Esophagus (tissue), 2 donors: ENCODE data around the gene RAC3. TPM values are rescaled to one million over a fixed set of nuclear protein-coding genes. Genes with fewer than 3 reads are reported as not detected.

Experiments used
- H3K27ac ChIP-seq, 2 donors: one replicate each; pipeline ENCODE4 v1.5.1; 2013; ENCODE audit warnings: low read depth in 2 of 2, mild to moderate bottlenecking in 2 of 2, inconsistent platforms in 1 of 2, low read length in 1 of 2, moderate library complexity in 1 of 2
- H3K27me3 ChIP-seq, 2 donors: one replicate each; pipeline ENCODE4 v1.6.1; 2013; ENCODE audit warnings: low read length in 2 of 2, control low read depth in 1 of 2, mild to moderate bottlenecking in 1 of 2; ENCODE audit not compliant: insufficient read depth in 2 of 2, control insufficient read depth in 1 of 2
- H3K36me3 ChIP-seq, 2 donors: one replicate each; pipeline ENCODE4 v1.6.1; 2013; ENCODE audit warnings: low read length in 1 of 2; ENCODE audit not compliant: control insufficient read depth in 2 of 2, insufficient read depth in 2 of 2
- H3K4me1 ChIP-seq, 2 donors: one replicate each; pipeline ENCODE4 v1.6.1; 2013; ENCODE audit warnings: low read length in 1 of 2; ENCODE audit not compliant: control insufficient read depth in 2 of 2, insufficient read depth in 2 of 2
- H3K4me3 ChIP-seq, 2 donors: one replicate each; pipeline ENCODE4 v1.5.1; 2013; ENCODE audit warnings: low read length in 2 of 2, mild to moderate bottlenecking in 2 of 2, low read depth in 1 of 2, moderate library complexity in 1 of 2
- H3K9me3 ChIP-seq, 2 donors: one replicate each; pipeline ENCODE4 v1.6.1; 2013; ENCODE audit warnings: mild to moderate bottlenecking in 2 of 2, low read depth in 1 of 2, low read length in 1 of 2, moderate library complexity in 1 of 2; ENCODE audit not compliant: control insufficient read depth in 2 of 2, insufficient read depth in 1 of 2
- WGBS, 2 donors: extraction: QIAGEN DNeasy Blood & Tissue Kit; methylation state at CpG; one replicate each; pipeline ENCODE4 v1.1.7; 2013; 5-methylcytosine and 5-hydroxymethylcytosine counted together
- polyA plus RNA-seq, 2 donors: library from polyadenylated mRNA; stranded (reverse); fragments of 200-250 nt; gene quantifications; one replicate each; pipeline ENCODE4 v1.2.3, GENCODE V29; 2013
- donor health status: healthy with polysubstance abuse.
- donor health status: Bipolar disorder and iron deficiency.

Gene RAC3
- polyA plus RNA-seq, 2 donors, result 7.1 to 9.6 TPM

- H3K27me3 ChIP-seq, result no peaks in the 10 kb centered on the region
- 89 to 93% methylated on average over 20 of the region's 20 CpGs for WGBS, 2 donors
- peaks cover 10 to 20% of the 10 kb centered on the region in 2 donors for H3K4me1 ChIP-seq
- no peaks in the 10 kb centered on the region for H3K9me3 ChIP-seq
- no peak overlapping the region for H3K27ac ChIP-seq
- H3K4me3 ChIP-seq, result no peak overlapping the region
- peaks cover 0 to 28% of the 10 kb centered on the region in 2 donors for H3K36me3 ChIP-seq
Observed at GRCh38 chr17:82048571-82048971, 17.1 kb downstream of the RAC3 start.

DNA sequence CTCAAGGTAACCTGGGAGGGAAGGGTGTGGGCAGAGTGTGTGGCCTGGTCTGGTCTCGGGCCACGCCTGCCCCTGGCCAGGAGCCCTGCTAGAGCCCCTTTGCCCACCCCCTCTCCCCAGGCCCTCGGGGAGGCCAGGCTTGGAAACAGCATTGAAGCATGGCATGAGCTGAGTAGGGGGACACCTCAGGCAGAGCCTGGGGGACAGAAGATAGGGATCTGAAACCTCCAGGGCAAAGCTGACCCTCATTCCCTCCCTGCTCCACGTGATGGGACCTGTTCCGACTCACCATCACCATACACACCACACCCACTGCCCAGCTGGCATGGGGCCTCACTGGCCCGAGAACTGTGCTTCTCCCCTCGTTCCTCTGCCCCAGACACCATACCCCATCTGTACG lies 17.6 kb downstream of the RAC3 start:
- H3K27me3 ChIP-seq, result no peaks in the 10 kb centered on the region
- H3K36me3 ChIP-seq, result peaks cover 3 to 34% of the 10 kb centered on the region in 2 donors
- H3K9me3 ChIP-seq, result no peaks in the 10 kb centered on the region
- peaks cover 10 to 20% of the 10 kb centered on the region in 2 donors for H3K4me1 ChIP-seq
- H3K27ac ChIP-seq, result no peak overlapping the region
- H3K4me3 ChIP-seq, result no peak overlapping the region
- WGBS, 2 donors, result 81 to 85% methylated on average over 8 of the region's 8 CpGs

DNA sequence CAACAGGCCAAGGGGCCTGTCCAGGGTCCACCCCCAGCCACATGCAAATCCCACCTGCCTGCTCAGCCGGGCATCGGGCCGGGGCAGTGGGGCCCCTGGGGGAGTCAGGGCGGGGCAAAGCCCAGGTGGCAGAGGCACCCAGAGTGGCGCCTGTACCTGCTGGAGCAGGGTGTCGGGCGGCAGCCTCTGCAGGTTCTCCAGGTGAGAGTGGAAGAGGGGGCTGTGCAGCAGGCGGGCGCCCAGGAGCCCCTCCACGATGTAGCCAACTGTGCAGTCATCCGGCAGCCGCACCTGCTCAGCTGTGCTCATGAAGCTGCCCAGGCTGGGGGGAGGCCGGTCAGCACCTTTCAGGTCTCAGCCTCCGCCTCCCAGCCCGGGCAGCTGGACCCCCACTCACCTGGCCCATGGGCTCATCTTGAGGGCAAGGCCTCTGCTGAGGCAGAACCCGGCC lies 18.1 kb downstream of the RAC3 start:
- Histone ChIP-seq H3K27me3 (no peaks in the 10 kb centered on the region), H3K36me3 (peaks cover 4 to 38% of the 10 kb centered on the region in 2 donors), H3K4me3 (no peak overlapping the region), H3K27ac (no peak overlapping the region), H3K4me1 (peaks cover 10 to 20% of the 10 kb centered on the region in 2 donors), H3K9me3 (no peaks in the 10 kb centered on the region)
- 83 to 88% methylated on average over 16 of the region's 16 CpGs for WGBS, 2 donors

- peak overlapping the region; percentile 83 to 85 for H3K4me3 ChIP-seq
- no peak overlapping the region for H3K27ac ChIP-seq
- peaks cover 10 to 20% of the 10 kb centered on the region in 2 donors for H3K4me1 ChIP-seq
- WGBS, 2 donors, result 83 to 89% methylated on average over 28 of the region's 28 CpGs
- H3K36me3 ChIP-seq, result peaks cover 10 to 45% of the 10 kb centered on the region in 2 donors
- H3K9me3 ChIP-seq, result no peaks in the 10 kb centered on the region
- H3K27me3 ChIP-seq, result no peaks in the 10 kb centered on the region
Observed at GRCh38 chr17:82050152-82050760, 18.8 kb downstream of the RAC3 start.

DNA sequence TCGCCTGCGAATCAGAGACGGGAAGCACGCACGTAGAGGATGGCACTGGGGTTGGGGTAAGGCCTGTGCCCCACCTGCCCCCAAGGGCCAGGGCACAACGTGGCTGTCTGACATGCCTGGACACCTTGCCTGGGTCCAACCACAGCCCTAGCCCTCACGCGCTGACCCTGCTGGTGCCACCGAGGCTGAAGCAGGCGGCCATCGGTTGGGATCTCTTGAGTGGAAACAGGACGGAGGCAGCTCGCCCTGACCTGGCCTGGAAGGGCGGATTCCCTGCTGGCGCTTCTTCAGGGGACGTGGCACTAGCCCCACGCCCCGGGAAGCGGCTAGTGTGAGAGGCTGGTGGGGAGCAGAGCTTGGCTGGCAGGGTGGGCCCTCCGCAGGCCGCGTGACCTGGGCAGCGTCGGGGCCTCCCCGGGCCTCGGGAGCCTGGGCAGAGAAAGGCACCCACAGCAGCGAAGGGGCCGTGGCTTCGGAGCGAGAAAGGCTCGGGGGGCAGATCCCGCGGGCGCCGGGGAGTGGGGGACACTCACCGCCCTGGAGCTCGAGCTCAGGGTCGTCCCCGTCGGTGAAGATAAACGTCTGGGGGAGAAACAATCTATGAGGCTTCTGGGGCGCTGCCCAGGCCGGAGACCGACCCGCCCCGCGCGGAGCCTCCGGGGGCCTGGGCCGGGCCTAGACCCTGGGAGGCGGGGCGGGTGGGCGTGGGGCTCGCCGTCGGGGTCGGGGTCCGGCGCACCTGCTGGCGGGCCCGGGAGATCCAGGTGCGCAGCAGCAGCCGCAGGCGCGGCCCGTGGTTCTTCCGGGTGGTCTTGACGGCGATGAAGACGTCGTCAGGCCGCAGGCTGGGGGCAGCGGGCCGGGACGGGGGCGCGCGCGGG lies 19.5 kb downstream of the RAC3 start:
- Histone ChIP-seq H3K4me1 (peaks cover 10 to 20% of the 10 kb centered on the region in 2 donors), H3K36me3 (peaks cover 11 to 52% of the 10 kb centered on the region in 2 donors), H3K27ac (peak overlapping the region; percentile 34 to 63), H3K27me3 (no peaks in the 10 kb centered on the region), H3K4me3 (peak overlapping the region; percentile 83 to 85), H3K9me3 (no peaks in the 10 kb centered on the region)
- WGBS, 2 donors, result 12 to 20% methylated on average over 51 to 79 of the region's 79 CpGs

- Histone ChIP-seq H3K4me1 (peaks cover 10 to 20% of the 10 kb centered on the region in 2 donors), H3K9me3 (no peaks in the 10 kb centered on the region), H3K4me3 (peak within 1 kb of the TSS; percentile 83 to 85), H3K27me3 (no peaks in the 10 kb centered on the region), H3K36me3 (peaks cover 14 to 62% of the 10 kb centered on the region in 2 donors), H3K27ac (peak within 1 kb of the TSS; percentile 34 to 63)
- WGBS, 2 donors, result 0 to 1% methylated on average over 51 to 94 of the region's 94 CpGs
Observed at GRCh38 chr17:82051776-82052637, 20.5 kb downstream of the RAC3 start, which contains the start of the genes GPS1 and RFNG. TSS of gene GPS1 (plus strand) at chr17:82051898. CDS start at chr17:82051932, 34 bp downstream. TSS of gene RFNG (minus strand) at chr17:82051811. CDS start at chr17:82051766, 45 bp downstream.

DNA sequence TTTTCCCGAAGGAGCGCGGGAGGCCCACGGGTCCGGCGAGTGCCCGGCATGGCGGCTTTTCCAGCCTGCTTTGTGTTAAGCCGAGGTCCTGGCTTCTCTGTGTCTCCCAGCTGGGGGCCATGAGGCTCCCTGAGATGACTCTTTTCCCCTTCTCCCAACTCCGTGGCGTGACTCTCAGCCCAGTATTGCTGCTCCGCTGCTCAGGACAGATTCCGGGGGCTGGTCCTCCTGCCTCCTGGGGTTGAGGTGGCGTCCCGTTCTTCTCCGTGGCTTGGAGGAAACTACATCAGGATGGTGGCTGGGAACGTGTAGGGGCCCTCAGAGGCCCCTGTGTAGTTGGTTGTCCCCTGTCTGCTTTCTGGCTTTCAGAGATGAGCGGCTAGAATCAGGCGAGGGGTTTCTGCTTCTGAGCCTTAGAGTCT lies 21.2 kb downstream of the RAC3 start:
- H3K9me3 ChIP-seq, result no peaks in the 10 kb centered on the region
- peak overlapping the region in 1 of 2 donors; percentile 27 for H3K27ac ChIP-seq
- H3K4me1 ChIP-seq, result peaks cover 10 to 20% of the 10 kb centered on the region in 2 donors
- peak overlapping the region; percentile 83 to 85 for H3K4me3 ChIP-seq
- WGBS, 2 donors, result 22 to 23% methylated on average over 19 of the region's 19 CpGs
- H3K36me3 ChIP-seq, result peaks cover 14 to 62% of the 10 kb centered on the region in 2 donors
- no peaks in the 10 kb centered on the region for H3K27me3 ChIP-seq

DNA sequence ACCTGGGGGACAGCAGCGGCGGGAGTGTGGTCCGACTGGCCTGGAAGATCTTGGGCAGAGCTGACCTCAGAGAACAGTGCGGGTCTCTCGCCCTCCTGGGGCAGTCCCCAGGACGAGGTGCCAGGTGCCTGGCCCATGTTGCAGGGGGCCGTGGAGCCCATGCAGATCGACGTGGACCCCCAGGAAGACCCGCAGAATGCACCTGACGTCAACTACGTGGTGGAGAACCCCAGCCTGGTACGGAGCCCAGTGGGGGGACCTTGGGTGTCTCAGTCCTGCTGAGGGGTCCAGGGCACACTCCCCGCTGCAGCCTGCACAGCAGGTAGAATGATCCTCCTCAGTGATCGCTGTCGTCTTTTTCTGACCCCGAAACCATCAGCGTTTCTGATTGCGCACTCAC lies 21.7 kb downstream of the RAC3 start:
- no peak overlapping the region for H3K27ac ChIP-seq
- WGBS, 2 donors, result 87 to 91% methylated on average over 19 of the region's 19 CpGs
- peaks cover 10 to 20% of the 10 kb centered on the region in 2 donors for H3K4me1 ChIP-seq
- no peaks in the 10 kb centered on the region for H3K27me3 ChIP-seq
- H3K9me3 ChIP-seq, result no peaks in the 10 kb centered on the region
- H3K36me3 ChIP-seq, result peaks cover 14 to 62% of the 10 kb centered on the region in 2 donors
- H3K4me3 ChIP-seq, result no peak overlapping the region
